Measurements from ENCODE around the gene NR2E3.
"Not testable (repeated sequence)": the region's sequence is repeated elsewhere in the genome, so short reads cannot be mapped to it uniquely, and the experiment has no call there.

Gene NR2E3

DNA sequence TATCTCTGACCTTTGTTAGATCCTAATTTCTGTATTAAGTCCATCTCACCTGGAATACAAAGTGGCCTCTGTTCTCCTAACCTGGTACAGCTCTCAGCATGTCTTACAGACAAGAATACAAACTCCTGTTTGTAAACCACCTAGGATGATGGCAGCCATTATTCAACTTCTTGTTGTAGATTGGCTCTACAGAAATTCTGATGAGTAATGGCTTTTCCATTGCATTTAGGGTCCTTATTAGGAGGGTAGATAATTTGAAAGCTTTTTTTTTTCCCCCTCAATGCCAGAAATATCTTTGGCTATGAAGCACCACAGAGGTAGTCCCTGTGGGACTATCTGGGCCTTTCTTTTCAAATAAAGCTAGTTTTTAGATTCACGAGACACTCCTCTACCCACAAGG is 9.8 kb downstream of the NR2E3 start:
- DNase-seq, result no peak

DNA sequence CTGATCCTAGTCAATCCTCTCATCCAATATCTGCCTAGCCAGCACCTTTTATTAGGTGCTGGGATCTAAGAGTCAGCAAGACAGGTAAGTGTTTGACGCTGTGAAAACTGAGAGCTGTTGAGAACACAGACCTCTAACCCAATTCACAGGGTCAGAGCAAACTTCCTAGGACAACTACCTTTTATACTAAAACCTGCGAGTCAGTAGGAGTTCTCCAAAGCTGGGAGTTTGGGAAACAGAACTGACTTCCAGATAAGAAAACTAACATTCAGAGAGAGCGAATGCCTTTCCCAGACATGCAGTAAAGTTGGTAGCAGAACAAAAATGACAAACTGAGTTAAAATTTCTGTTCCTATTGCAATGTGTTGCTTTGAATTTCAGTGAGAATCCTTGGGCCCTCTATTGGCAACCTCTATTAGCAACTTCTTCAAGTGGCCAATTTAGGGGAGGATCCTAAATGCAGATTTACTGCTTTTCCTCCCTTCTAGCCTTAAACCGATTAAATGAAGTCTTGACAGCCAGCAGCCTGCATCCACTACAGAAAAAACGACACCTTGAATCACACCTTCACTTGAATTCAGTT is 11.3 kb downstream of the NR2E3 start:
- no peak for DNase-seq

DNA sequence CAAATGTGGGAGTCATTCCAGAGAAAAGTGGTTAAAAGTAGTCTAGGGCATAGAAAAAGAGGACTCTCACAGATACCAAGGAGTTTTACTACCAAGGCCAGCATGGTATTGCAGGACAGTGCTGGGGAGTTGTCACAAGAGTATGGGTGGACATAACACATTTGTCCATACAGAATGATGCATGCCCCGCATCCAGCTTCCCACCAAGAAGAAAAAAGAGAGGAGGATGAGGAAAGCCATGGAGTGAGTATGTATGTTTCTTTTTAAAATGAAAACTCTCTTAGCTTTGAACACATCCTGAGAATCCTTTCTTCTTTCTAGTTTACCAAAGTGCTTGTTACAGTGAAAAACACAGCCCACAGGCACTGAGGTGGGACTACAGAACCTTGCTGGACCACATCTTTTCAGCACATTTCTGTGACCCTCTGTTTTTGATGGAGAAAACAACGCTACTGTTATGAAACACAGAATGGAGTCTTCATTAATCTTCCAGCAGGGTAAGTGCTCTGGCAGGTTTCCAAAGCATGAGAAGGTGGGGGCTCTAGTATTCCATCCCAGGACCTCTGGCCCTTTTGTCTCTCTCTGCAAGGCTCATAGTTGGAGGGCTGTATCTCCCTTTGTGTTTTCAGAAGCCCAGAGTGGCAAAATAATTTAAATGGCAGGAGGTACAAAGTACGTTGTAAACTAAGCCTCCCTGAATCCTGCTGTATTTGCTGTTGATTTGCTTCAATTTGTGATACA is 12.7 kb downstream of the NR2E3 start:
- DNase-seq, result no peak

DNA sequence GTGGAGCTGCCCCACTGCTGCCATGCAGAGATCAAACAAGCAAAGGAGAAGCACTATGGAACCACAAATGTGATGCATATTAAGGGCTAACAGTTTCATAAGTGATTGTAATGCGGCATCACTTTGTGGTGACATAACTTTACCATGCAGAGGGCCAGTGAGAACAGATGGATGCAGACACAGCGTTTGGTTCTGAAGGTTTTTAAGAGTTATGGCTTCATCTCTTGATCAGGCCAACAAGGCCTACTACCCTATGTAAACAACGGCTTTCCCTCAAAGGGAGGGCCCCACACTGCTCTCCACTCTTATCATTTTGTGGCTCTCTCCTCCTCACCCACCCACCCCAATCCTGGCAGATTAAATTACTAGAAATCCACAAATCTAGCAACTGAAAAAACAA is 13.4 kb downstream of the NR2E3 start:
- no peak for DNase-seq

DNA sequence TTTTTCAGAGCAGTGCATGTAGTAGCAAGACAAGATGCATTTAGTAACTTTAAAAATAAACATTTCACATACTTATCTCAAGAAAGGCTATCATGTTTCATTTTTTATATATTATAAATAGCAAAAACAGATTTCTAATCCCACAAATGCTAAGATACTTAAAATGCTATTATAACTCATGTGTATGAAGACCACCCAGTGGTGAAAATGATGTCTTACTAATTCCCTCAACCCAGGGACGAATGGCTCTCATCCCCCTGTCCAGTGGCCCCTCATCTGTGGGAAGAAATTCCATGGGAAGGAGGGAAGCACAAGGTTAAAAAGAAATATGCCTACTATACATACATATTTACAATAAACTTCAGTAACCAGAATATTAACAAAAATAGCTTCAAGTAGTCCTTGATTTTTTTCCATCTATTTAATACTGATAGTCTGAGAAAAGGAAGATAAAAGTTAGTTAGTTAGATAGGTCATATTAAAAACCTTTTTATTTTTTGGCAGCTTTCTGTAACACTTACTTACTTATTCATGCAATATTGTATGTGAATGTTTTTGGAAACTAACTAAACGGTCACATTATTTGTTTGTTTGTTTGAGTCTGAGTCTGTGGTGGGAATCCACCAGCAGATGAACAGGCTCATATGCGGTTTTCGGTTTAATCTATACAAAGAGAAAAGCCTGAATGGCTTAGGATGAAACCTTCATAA is 14.8 kb downstream of the NR2E3 start:
- no peak for DNase-seq

DNA sequence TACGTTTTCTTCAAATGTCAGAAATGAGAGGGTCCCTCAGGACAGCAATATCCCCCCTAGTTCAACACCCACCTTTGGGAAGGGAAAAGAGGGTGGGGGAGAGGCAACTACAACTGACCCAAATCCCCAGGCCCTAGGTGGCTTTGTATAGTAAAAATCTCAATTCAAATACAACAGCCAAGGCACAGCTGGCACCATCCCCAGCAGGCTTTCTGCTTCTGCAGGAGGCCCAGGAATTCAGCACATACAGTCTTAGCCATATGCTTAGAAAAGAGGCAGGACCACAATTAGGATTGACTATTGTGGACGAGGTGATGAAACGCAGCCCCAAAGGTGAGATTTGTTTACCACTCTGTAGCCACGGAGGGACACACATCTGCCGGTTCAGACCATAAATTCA is 15.8 kb downstream of the NR2E3 start:
- DNase-seq, result no peak

DNA sequence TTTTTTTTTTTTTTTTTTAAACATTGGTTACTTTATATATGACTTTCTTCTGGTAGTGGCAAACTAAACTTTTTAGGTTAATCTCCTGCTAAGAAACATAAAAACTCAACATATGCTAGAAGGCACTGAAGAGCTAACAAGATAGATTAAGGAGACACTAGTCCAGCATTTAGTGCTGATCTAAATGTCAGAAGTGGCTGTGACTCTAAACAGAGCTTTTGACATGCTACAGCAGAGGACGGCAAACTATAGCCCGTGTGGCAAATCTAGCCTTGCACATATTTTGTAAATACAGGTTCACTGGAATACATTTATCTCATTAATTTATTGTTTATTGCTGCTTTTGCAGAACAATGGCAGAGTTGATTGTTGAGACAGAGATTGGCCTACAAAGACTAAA is 20.6 kb downstream of the NR2E3 start:
- DNase-seq, result no peak

DNA sequence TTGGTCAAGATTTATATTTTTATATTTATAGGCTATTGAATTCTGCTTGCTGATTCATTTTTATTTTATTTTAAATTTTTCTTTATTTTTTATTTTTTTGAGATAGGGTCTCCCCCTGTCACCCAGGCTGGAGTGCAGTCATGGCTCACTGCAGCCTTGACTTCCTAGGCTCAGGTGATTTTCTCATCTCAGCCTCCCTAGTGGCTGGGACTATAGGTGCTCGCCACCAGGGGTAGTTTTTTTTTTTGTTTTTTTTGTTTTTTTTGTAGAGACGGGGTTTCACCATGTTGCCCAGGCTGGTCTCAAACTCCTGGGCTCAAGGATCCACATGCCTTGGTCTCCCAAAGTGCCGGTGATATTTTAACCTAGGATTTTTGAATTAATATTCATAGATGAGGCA is 31.2 kb downstream of the NR2E3 start:
- DNase-seq, result no peak

DNA sequence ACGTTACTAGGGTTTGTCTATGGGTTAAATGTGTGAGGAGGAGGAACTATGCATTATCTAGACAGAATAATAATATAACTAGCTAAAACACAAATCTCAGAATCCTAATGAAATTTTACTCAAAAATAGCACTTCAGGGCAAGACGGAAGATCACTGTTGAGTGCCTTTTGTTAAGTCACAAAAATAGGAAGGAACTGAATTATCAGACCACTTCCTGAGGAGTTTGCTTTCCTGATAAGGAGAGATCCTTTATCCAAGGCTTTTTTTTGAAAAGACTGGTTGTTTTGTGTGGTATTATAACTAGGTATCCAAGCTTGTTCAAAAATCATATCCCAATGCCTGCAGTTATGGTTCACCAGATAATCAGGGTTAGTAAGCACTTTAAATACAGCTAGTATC is 34.6 kb downstream of the NR2E3 start:
- DNase-seq, result no peak

DNA sequence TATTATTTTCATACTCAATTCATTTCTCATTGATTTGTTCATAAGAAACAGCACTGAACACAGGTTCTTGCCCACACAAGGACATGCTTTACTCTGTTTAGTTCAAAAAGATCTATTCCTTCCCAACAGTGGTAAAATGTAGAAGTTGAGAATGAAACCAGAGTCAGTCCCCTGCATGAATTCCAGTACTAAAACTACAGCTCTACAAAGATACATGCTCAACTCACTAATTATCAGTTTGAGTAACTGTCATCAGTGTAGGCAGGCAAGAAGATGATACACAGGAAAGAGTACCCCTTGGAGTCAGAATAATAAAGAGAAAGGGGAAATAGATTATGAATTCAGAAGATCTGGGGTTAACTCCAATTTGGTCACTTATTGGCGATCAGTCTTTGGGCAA is 43.2 kb downstream of the NR2E3 start:
- DNase-seq, result no peak

DNA sequence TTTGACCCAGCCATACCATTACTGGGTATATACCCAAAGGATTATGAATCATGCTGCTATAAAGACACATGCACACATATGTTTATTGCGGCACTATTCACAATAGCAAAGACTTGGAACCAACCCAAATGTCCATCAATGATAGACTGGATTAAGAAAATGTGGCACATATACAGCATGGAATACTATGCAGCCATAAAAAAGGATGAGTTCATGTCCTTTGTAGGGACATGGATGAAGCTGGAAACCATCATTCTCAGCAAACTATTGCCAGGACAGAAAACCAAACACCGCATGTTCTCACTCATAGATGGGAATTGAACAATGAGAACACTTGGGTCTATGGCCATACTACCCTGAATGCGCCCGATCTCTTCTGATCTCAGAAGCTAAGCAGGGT is 47.9 kb downstream of the NR2E3 start:
- not testable (repeated sequence) for DNase-seq
